Measurements from ENCODE around the gene MXI1. TPM values are rescaled to one million over a fixed set of nuclear protein-coding genes. Genes with fewer than 3 reads are reported as not detected.

Gene MXI1
- total RNA-seq (10 to 100 TPM; 41.9 to 80.0 (median 60.8) TPM), polyA plus RNA-seq (100 to 1,000 TPM in 1 of 2 donors, 10 to 100 TPM in 1; 75.4 to 100 TPM)
- long read RNA-seq, donor 1, partial matches to known transcripts = 4 of 34 reads
- long read RNA-seq, donor 1, other reads (novel, unspliced or antisense) = 23 of 34 reads
- long read RNA-seq, donor 2, transcript MXI1-201 (6 exons, 2,424 nt) = major isoform, 5 of 12 reads
- long read RNA-seq, donor 2, partial matches to known transcripts = 5 of 12 reads
- long read RNA-seq, donor 2, other reads (novel, unspliced or antisense) = 0 of 12 reads
- long read RNA-seq, donor 3, transcript MXI1-201 (6 exons, 2,424 nt) = major isoform, 102 of 152 reads
- long read RNA-seq, donor 3, transcript MXI1-202 (6 exons, 3,470 nt) = minor isoform, 16 of 152 reads
- long read RNA-seq, donor 3, partial matches to known transcripts = 9 of 152 reads
- long read RNA-seq, donor 3, other reads (novel, unspliced or antisense) = 22 of 152 reads

GRCh38 chr10:110207011-110207804, at the start of gene MXI1:
Gene MXI1 (plus strand): TSS chr10:110207605. CDS start chr10:110207809, 204 bp downstream.
- no peaks in the 10 kb centered on the region for H3K36me3 ChIP-seq
- H3K4me3 ChIP-seq = peak within 1 kb of the TSS; percentile 79
- intact Hi-C loops (cut with DNase I) = loop anchor here in 2 of 4 donors (5.0 to 10.0 kb wide), 3 partner anchors 62 to 70 kb away; no protein-coding TSS in a partner anchor
- no peaks in the 10 kb centered on the region for H3K27me3 ChIP-seq
- TF ChIP-seq POLR2A (IDR thresholded peaks at IDR 0.05) = peak; percentile 23
- TF ChIP-seq CTCF (IDR thresholded peaks at IDR 0.05) = no peak
- H3K27ac ChIP-seq = peak within 1 kb of the TSS; percentile 71 to 95
- peak; percentile 58 to 74 (median 72) for DNase-seq
- H3K9me3 ChIP-seq = no peaks in the 10 kb centered on the region
- H3K4me1 ChIP-seq (ENCODE audit: insufficient read depth) = peaks cover 2% of the 10 kb centered on the region
- 1 to 4% (median 4%) methylated on average over 28 to 37 of the region's 37 CpGs for WGBS, 3 donors

- H3K27me3 ChIP-seq = no peaks in the 10 kb centered on the region
- DNase-seq = no peak
- TF ChIP-seq EP300 (IDR thresholded peaks at IDR 0.05) (no peak), POLR2A (IDR thresholded peaks at IDR 0.05) (no peak), CTCF (IDR thresholded peaks at IDR 0.05) (no peak)
- no peak overlapping the region for H3K27ac ChIP-seq
- H3K4me1 ChIP-seq (ENCODE audit: insufficient read depth) = no peaks in the 10 kb centered on the region
- intact Hi-C loops (cut with DNase I) = no loop called here
- WGBS, 3 donors = 77 to 79% (median 78%) methylated on average over 11 of the region's 11 CpGs
- no peaks in the 10 kb centered on the region for H3K36me3 ChIP-seq
- H3K9me3 ChIP-seq = no peaks in the 10 kb centered on the region
- no peak overlapping the region for H3K4me3 ChIP-seq
These were observed 49.1 kb upstream of the MXI1 start for GRCh38 chr10:110158051-110159005.

DNA sequence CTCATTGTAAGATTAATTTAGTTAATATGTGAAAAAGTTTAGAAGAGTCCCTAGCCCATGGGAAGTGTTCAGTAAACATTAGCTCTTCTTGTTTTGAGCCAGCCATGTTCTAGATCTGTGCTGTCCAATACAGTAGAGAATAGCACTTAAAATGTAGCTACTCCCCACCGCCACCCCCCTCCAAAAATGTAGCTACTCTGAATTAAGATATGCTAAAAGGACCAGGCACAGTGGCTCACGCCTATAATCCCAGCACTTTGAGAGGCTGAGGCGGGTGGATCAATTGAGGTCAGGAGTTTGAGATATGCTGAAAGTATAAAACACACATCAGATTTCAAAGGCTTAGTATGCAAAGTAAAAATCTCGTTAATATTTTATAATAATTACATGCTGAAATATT, 47.3 kb upstream of the MXI1 start:
- Histone ChIP-seq H3K36me3 (no peaks in the 10 kb centered on the region), H3K27me3 (no peaks in the 10 kb centered on the region), H3K9me3 (no peaks in the 10 kb centered on the region), H3K4me1 (ENCODE audit: insufficient read depth) (no peaks in the 10 kb centered on the region), H3K27ac (no peak overlapping the region), H3K4me3 (no peak overlapping the region)
- WGBS, 3 donors = 89 to 92% (median 91%) methylated on average over 4 of the region's 4 CpGs
- DNase-seq = no peak
- no peak for TF ChIP-seq CTCF (IDR thresholded peaks at IDR 0.05)
- TF ChIP-seq EP300 (IDR thresholded peaks at IDR 0.05) = no peak
- no peak for TF ChIP-seq POLR2A (IDR thresholded peaks at IDR 0.05)
- intact Hi-C loops (cut with DNase I) = no loop called here

GRCh38 chr10:110160522-110160921, 46.9 kb upstream of the MXI1 start:
- intact Hi-C loops (cut with DNase I) = no loop called here
- DNase-seq = no peak
- Histone ChIP-seq H3K4me1 (ENCODE audit: insufficient read depth) (no peaks in the 10 kb centered on the region), H3K27me3 (no peaks in the 10 kb centered on the region), H3K4me3 (no peak overlapping the region), H3K36me3 (no peaks in the 10 kb centered on the region), H3K27ac (no peak overlapping the region), H3K9me3 (no peaks in the 10 kb centered on the region)
- no peak for TF ChIP-seq POLR2A (IDR thresholded peaks at IDR 0.05)
- no peak for TF ChIP-seq EP300 (IDR thresholded peaks at IDR 0.05)
- TF ChIP-seq CTCF (IDR thresholded peaks at IDR 0.05) = no peak
